Pons (tissue), 1 donor: Measurements from ENCODE around the gene CSF2.
A peak's percentile ranks its signal among the peaks of the same experiment; 100 is the strongest.

Experiments used
- DNase-seq: peaks from one replicate; pipeline ENCODE4 v3.0.0-alpha.2; 2016; ENCODE audit warnings: low spot score

Gene CSF2

DNA sequence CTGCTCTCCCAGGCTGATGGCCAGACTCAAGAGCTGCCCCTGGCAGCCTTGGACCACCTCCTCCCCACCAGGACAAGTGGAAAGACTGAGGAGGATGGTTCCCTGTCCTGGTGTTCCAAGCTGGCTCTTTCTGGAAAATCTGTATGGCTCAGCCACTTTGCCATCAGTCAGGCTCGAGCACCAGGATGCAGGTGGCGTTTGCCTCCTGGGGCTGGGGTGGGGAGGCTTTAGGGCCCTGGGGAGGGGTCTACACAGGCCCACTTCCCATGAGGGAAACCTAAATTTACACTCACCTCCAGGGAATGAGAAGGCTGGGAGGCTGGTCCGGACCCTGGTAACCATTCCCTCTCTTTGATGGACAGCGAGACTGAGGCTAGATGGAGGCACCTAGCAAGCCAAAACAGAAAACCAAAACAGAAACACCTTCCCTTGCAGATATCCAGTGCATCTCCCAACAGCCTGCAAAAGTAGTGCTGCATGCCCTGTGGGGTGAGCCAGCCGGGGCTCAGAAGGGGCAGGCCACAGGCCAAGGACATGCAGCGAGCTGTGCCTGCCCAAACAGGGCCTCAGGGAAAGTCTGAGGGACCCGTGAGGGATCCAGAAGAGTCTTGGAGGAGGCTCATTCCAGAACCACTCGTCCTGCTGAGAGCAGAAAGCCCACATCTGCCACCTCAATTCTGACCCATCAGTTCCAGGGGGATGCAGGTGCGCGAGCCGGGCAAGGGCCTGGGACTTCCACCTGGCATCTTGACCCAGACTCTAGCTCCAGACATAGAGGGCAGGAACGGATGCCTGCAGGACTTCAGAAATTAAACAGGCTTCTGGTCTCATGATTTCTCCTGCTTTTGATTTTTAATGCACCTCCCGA, 5.4 kb upstream of the CSF2 start:
- DNase-seq: no peak

DNA sequence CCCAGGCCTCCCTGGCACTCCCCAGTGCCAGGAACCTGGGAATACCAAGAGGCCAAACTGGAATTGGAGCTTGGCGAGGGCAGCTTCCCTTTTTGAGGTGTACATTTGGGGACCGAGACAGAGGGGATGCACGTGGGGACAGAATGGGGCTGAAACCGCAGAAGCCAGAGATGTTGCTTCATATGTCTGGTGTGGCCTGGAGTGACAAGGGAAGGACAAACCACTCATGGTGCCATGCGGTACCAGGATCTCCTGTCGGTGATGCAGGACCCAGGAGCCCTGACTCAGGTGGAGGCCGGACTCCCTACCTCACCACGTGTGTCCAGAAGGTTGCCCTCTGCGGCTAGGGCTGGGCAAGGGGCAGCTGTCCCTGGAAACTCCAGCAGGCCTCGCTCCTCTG, 4.0 kb upstream of the CSF2 start:
- peak; percentile 17 for DNase-seq

GRCh38 chr5:132069994-132070393, 3.6 kb upstream of the CSF2 start:
- DNase-seq: no peak

DNA sequence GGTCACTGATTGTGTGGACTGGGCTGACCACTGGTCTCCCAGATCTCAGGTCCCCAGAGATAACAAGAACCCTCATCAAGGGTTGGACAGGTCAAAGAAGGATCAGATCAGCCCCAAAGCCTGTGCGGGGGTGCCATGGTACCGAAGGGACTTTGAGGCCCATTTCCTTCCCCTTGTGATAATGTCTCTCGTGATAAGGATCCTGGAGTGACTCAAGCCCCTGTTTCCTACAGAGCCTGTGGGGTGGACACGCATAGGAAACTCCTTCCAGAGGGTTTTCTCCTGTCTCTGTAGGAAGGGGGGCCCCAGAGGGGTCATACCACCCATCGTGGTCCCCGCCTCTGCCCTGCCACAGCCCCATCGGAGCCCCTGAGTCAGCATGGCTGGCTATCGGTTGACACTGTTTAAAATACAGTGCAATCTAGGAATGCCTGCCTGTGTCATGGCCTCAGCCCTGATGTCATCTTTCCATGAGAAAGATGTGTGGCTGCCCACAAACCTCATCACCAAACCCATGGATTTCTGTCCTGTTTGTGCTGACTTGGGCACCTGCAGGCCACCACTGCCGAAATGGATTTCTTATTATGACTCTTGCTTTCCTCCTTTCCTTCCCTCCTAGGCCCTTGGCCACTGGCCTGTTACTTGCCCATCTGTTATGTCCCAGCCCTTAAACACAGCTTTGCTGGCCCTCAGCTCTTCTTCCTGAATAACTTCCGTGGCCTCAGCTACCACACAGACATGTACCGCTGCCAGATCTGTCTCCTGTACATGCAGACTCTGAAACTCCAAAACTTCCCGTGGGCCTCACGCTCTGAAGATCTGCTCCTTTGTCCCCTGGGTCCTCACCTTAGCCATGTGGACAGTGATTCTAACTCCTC, 2.9 kb upstream of the CSF2 start:
- peak; percentile 13 for DNase-seq

DNA sequence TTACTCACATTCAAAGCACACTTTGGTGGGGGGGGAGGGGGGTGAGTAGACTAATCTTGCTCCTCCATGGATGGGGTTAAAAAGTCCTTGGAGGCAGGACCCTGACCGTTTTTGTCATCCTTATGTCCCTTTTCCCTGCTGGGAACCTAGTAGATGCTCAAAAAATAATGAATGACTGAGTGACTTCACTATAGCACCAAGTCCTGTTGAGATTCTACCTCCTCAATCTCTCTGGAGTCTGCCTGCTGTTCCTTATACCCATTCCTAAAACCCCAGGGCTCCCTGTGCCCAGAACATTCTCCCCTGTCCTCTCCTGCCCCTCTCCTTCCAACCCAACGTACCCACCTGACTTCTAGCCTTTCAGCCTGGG, 2.3 kb upstream of the CSF2 start:
- no peak for DNase-seq

GRCh38 chr5:132072070-132072469, 1.5 kb upstream of the CSF2 start:
- DNase-seq: no peak

DNA sequence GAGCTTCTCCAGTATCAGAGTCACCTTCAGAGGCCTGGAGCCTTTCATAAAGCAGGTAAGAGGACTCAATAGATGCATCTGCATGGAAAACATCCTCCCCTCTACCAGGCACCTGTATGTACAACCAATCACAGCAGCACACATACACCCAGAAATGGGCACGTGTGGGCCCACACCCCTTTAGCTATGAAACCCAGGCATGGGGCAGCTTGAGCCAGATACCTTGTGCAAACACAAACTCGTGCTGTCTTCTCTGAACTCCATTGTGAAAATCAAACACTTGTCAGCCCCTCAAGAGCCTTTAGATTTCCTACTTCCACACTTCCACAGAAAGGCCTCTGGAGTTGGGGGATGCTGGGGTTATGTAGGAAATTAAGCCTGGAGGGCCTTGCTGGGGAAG, 1.1 kb upstream of the CSF2 start:
- DNase-seq: no peak

DNA sequence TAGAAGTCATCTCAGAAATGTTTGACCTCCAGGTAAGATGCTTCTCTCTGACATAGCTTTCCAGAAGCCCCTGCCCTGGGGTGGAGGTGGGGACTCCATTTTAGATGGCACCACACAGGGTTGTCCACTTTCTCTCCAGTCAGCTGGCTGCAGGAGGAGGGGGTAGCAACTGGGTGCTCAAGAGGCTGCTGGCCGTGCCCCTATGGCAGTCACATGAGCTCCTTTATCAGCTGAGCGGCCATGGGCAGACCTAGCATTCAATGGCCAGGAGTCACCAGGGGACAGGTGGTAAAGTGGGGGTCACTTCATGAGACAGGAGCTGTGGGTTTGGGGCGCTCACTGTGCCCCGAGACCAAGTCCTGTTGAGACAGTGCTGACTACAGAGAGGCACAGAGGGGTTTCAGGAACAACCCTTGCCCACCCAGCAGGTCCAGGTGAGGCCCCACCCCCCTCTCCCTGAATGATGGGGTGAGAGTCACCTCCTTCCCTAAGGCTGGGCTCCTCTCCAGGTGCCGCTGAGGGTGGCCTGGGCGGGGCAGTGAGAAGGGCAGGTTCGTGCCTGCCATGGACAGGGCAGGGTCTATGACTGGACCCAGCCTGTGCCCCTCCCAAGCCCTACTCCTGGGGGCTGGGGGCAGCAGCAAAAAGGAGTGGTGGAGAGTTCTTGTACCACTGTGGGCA, 642 bp downstream of the CSF2 start:
- DNase-seq: no peak

DNA sequence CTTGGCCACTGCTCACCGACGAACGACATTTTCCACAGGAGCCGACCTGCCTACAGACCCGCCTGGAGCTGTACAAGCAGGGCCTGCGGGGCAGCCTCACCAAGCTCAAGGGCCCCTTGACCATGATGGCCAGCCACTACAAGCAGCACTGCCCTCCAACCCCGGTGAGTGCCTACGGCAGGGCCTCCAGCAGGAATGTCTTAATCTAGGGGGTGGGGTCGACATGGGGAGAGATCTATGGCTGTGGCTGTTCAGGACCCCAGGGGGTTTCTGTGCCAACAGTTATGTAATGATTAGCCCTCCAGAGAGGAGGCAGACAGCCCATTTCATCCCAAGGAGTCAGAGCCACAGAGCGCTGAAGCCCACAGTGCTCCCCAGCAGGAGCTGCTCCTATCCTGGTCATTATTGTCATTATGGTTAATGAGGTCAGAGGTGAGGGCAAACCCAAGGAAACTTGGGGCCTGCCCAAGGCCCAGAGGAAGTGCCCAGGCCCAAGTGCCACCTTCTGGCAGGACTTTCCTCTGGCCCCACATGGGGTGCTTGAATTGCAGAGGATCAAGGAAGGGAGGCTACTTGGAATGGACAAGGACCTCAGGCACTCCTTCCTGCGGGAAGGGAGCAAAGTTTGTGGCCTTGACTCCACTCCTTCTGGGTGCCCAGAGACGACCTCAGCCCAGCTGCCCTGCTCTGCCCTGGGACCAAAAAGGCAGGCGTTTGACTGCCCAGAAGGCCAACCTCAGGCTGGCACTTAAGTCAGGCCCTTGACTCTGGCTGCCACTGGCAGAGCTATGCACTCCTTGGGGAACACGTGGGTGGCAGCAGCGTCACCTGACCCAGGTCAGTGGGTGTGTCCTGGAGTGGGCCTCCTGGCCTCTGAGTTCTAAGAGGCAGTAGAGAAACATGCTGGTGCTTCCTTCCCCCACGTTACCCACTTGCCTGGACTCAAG, 1.5 kb downstream of the CSF2 start:
- DNase-seq: no peak

GRCh38 chr5:132075719-132076077, 2.1 kb downstream of the CSF2 start:
- no peak for DNase-seq

GRCh38 chr5:132076202-132076830, 2.7 kb downstream of the CSF2 start:
- DNase-seq: no peak

DNA sequence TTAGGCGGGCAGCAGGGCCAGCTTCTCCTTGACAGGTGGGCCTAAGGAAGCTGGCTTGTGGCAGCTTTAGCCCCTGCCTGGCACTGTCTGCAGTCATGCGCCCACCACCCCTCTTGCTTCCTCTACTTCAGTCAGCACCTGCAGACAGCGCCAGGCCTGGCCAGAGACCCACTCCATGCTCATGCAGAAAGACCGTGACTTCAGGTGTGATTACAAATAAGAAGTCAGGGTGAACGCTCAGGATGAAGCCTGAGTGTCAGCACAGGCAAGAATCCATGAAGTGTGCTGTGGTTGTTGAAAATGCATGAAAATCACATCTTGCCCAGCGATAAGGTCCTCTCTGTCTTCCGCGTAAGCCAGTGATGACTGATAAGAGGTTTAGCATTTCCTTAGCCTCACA, 3.4 kb downstream of the CSF2 start:
- DNase-seq: no peak

- DNase-seq: no peak
These were observed 5.5 kb downstream of the CSF2 start for GRCh38 chr5:132079081-132079480.

GRCh38 chr5:132079619-132080018, 6.0 kb downstream of the CSF2 start:
- no peak for DNase-seq

DNA sequence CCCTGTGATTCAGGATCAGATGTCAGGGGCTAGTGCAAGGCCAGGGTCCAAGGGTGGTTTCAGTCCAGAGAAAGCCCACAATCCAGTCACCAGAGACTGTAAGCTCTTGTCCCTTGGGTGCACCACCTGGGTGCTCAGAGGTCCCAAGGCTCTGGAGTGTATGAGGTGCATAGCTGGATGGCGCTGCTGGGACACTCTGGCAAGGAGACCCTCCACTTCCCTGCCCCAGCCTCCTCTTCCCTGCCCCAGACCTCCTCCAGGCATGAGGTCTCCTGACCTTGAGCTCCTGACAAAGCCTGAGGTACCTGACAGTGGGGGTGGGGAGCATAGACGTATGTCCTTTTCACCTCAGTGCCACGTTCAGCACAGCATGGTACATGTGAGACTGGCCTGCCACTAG, 7.0 kb downstream of the CSF2 start:
- no peak for DNase-seq

- no peak for DNase-seq
These were observed 7.9 kb downstream of the CSF2 start for GRCh38 chr5:132081458-132081857.

DNA sequence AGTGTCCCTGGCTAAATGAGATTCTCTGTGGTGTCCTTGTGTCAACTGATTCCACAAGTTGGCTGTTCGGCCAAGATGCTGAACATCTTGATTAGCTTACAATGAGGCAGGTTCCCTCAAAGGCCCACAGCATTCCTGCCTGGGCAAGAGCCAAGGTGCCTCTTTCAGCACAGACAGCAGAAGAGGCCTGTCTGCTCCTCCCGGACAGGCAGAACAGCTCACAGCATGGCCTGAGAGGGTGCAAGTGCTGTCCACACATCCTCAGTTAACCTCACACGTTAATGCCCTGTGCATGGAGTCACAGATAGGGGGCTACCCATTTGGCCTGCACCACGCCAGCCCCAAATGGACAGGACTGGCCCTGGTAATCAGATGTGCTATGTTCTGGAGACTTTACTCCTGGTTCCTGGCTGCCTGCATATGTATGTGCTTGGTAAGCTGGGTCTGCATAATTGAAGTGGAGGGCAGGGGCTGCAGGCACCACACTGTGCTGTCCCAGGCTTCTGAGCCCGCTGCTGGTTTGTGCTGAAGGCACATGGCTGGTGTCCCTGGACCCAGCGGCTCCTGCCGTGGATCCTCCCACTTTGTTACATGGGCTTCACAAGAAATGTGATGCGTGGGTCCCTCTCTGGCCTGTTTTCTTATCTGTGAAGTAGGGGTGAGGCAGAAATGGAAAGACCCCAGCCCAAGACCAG, 8.9 kb downstream of the CSF2 start:
- DNase-seq: no peak

GRCh38 chr5:132083071-132083678, 9.6 kb downstream of the CSF2 start:
- DNase-seq: no peak

GRCh38 chr5:132085686-132086085, 12.1 kb downstream of the CSF2 start:
- DNase-seq: no peak

GRCh38 chr5:132086277-132086794, 12.7 kb downstream of the CSF2 start:
- DNase-seq: no peak
